NCI-H345 (cell line): Measurements from ENCODE around the gene CAPN15.
A peak's percentile ranks its signal among the peaks of the same experiment; 100 is the strongest.

ENCODE experiments used
- DNase-seq: peaks from one replicate; lab custom pipeline; 2025; lab: John Stamatoyannopoulos, UW

The CAPN15 gene

GRCh38 chr16:561957-562938 is 34.7 kb downstream of the CAPN15 start:
- no peak for DNase-seq

GRCh38 chr16:563072-563644 is 35.6 kb downstream of the CAPN15 start:
- DNase-seq: no peak

- DNase-seq: no peak
These were observed 37.3 kb downstream of the CAPN15 start for GRCh38 chr16:564690-565418.

- DNase-seq: no peak
These were observed 38.2 kb downstream of the CAPN15 start for GRCh38 chr16:565419-566330.

GRCh38 chr16:566475-567372 is 39.2 kb downstream of the CAPN15 start, which contains the start of gene NHLRC4:
NHLRC4 (plus strand) TSS chr16:567005; CDS start chr16:568048, 1,043 bp downstream.
- DNase-seq: no peak

- DNase-seq: no peak
These were observed 40.1 kb downstream of the CAPN15 start for GRCh38 chr16:567373-568256.

- DNase-seq: no peak
These were observed 41.1 kb downstream of the CAPN15 start for GRCh38 chr16:568401-569258.

GRCh38 chr16:569445-570254 is 42.1 kb downstream of the CAPN15 start, which contains the start of gene PIGQ:
PIGQ (plus strand) TSS chr16:569968; CDS start chr16:574075, 4,107 bp downstream.
- DNase-seq: peak; percentile 55

- DNase-seq: no peak
These were observed 45.5 kb downstream of the CAPN15 start for GRCh38 chr16:572865-573650.

GRCh38 chr16:574021-574760 is 46.7 kb downstream of the CAPN15 start:
- DNase-seq: no peak

- no peak for DNase-seq
These were observed 48.1 kb downstream of the CAPN15 start for GRCh38 chr16:575354-576196.

- DNase-seq: no peak
These were observed 48.8 kb downstream of the CAPN15 start for GRCh38 chr16:576197-576822.

GRCh38 chr16:576823-577201 is 49.3 kb downstream of the CAPN15 start:
- no peak for DNase-seq

- DNase-seq: no peak
These were observed 50.3 kb downstream of the CAPN15 start for GRCh38 chr16:577796-578195.
